Activated T-helper 17 cell treated with anti-CD3 and anti-CD28 coated beads, Interleukin-2, amount 50 U/mL, for 72 hours (primary cell): Measurements from ENCODE around the gene RASA3. TPM values are rescaled to one million over a fixed set of nuclear protein-coding genes. Genes with fewer than 3 reads are reported as not detected.
"Not testable (repeated sequence)": the region's sequence is repeated elsewhere in the genome, so short reads cannot be mapped to it uniquely, and the experiment has no call there.

Experiments
- ATAC-seq: fragments of 150-1000 bp; cut with Tn5 transposase; replicated peaks from 2 replicates; pipeline ENCODE4 v1.10.0; 2021; ENCODE audit warnings: mild to moderate bottlenecking, moderate library complexity
- H3K27ac Mint-ChIP-seq: one replicate; pipeline ENCODE4 v1.8.0; 2022; ENCODE audit warnings: mixed read lengths
- H3K27me3 Mint-ChIP-seq: one replicate; pipeline ENCODE4 v1.8.0; 2022; ENCODE audit warnings: mixed read lengths
- H3K36me3 Mint-ChIP-seq: one replicate; pipeline ENCODE4 v1.8.0; 2022; ENCODE audit warnings: low read depth, mild to moderate bottlenecking, mixed read lengths
- H3K4me1 Mint-ChIP-seq: one replicate; pipeline ENCODE4 v1.8.0; 2022; ENCODE audit warnings: mixed read lengths
- H3K4me3 Mint-ChIP-seq: one replicate; pipeline ENCODE4 v1.8.0; 2022; ENCODE audit warnings: mild to moderate bottlenecking, mixed read lengths
- H3K9me3 Mint-ChIP-seq: one replicate; pipeline ENCODE4 v1.8.0; 2022; ENCODE audit warnings: mixed read lengths
- total RNA-seq, 2 donors: library from RNA; stranded (reverse); gene quantifications; one replicate each; pipeline ENCODE4 v1.2.3, GENCODE V29; 2022

RASA3 gene
- total RNA-seq, 2 donors from 2014 or later: 18.4 to 62.5 TPM

DNA sequence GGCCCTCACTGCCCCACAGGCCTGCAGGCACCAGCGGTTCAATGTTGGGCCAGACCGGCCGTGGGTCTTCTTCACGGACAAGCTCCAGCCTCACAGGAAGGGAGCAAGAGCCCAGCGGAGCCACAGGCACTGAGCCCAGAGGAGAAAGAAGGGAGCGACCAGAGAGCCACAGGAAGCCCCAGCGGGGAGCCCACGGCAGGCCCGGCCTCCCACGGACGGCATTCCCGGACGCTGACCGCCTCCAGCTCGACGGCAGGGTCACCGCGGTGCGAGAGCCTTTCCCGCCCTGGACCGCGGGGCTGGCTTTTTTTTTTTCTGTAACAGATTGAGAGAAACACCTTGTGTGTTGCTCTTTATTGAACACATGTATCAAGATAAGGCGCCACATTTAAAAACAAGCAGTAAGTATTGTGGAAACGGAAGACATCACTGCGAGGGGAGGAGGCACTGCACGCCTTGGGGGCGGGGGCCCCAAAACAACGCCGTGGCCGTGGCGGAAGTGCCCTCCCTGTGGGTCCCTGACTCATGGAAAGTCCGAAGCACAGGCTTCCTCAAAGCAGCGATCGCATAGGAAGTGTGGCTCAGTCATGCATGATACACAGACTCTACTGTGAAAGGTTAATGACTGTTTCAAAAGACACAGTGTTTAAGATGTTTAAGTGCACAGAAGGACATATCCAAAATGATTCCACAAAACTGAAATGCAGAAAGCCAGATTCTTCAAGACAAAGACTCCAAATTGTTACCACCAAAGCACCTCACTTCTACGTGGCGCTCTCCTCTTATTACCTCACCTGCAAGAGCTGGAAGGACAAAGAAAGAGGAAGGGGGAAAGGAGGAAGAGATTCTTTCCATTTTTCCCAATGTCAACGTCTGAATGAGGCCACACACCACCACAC is 3.5 kb downstream of the RASA3 start:
- ATAC-seq: peak; percentile 72
- peak overlapping the region; percentile 89 for H3K27ac Mint-ChIP-seq
- no peaks in the 10 kb centered on the region for H3K27me3 Mint-ChIP-seq
- H3K9me3 Mint-ChIP-seq: no peaks in the 10 kb centered on the region
- H3K36me3 Mint-ChIP-seq: peaks cover 69% of the 10 kb centered on the region
- peaks cover 48% of the 10 kb centered on the region for H3K4me1 Mint-ChIP-seq
- H3K4me3 Mint-ChIP-seq: peak overlapping the region; percentile 98

DNA sequence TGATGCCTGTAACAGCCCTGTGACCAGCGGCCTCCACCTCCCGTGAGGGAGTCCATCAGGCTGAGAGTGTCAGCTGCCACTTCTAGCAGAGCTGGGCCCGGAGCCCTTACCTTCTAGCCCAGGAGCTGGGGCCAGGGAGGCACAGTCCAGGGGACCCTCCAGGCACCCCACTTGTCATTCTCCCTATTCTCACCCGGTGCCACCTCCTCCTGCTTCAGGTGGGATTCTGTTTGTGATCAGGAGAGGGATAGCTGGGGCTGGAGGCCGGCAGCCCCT is 4.1 kb downstream of the RASA3 start:
- no peak for ATAC-seq
- H3K36me3 Mint-ChIP-seq: peaks cover 71% of the 10 kb centered on the region
- H3K4me3 Mint-ChIP-seq: peak overlapping the region; percentile 98
- peak overlapping the region; percentile 89 for H3K27ac Mint-ChIP-seq
- H3K9me3 Mint-ChIP-seq: no peaks in the 10 kb centered on the region
- peaks cover 45% of the 10 kb centered on the region for H3K4me1 Mint-ChIP-seq
- no peaks in the 10 kb centered on the region for H3K27me3 Mint-ChIP-seq

DNA sequence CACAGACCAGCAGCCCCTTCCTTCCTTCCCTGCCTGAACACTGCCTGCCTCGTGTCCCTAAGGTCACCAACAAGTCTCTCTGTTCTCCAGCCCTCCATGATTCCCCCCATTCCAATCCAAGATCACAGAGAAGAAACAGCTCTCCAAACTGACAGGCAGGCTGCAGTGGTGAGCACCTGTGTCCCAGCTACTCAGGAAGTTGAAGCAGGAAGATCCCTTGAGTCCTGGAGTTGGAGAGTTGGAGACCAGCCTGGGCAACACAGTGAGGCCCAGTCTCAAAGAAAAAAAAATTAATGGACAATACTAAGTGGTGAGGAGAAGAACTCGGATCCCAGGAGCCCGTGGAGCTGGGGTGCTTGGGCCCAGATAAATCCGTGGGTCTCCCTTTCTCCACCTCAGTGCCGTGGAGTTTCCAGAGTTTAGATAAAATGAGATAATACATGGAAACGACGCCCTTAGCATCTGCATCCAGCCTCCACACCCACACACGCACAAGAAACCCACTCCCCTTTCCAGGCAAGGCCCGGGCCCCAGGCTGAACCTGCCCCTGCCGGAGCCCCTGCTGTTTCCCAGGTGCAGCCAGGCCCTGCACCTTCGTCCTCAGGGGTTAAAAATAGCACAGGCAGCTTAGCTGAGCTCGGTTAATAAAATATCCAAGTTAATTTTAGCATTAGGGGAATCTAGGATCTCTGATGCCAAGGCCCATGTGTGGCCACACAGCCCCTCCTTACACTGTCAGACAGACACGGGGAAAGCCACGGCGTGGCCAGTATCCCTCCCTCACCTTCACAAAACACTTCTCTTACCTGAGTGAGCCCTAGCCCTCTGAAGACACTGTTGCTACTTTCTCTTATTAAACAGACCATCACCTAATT is 4.7 kb downstream of the RASA3 start:
- ATAC-seq: no peak
- Mint-ChIP-seq H3K4me1 (peaks cover 45% of the 10 kb centered on the region), H3K27me3 (no peaks in the 10 kb centered on the region), H3K4me3 (peak overlapping the region; percentile 98), H3K36me3 (peaks cover 77% of the 10 kb centered on the region), H3K9me3 (no peaks in the 10 kb centered on the region), H3K27ac (peak overlapping the region; percentile 89)

DNA sequence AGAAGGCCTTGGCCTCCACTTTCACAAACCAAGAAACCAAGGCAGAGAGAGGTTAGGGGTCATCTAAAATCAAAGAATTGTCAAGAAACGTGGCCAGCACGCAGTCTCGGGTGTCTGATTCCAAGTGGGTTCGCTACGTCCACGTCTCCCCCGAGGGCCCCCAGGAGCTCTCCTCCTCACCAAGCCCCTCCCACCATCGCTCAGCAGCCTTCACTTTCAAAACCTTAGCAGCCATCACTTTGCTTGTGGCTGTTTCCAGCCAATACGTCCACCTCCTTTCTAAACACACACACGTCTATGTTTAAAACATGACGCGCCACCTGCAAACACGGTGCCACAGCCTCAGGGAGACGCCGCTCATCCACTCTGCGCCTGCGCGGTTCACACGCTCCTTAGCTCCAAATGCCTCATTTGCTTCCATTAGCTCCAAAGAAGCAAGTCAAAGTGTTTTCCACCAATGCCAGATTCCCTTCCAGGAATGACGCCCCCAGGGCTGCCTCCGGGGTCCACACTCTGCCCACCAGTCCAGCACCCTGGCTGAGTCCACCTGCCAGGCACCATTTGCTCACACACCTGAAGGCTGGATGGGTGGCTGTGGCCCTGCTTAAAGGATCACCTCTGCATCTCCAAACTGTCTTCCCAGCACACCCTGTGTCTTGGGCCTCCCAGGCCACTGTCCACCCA is 5.5 kb downstream of the RASA3 start:
- Mint-ChIP-seq H3K27me3 (no peaks in the 10 kb centered on the region), H3K4me1 (peaks cover 45% of the 10 kb centered on the region), H3K27ac (peak overlapping the region; percentile 89), H3K4me3 (peak overlapping the region; percentile 98), H3K9me3 (no peaks in the 10 kb centered on the region), H3K36me3 (peaks cover 76% of the 10 kb centered on the region)
- ATAC-seq: no peak

DNA sequence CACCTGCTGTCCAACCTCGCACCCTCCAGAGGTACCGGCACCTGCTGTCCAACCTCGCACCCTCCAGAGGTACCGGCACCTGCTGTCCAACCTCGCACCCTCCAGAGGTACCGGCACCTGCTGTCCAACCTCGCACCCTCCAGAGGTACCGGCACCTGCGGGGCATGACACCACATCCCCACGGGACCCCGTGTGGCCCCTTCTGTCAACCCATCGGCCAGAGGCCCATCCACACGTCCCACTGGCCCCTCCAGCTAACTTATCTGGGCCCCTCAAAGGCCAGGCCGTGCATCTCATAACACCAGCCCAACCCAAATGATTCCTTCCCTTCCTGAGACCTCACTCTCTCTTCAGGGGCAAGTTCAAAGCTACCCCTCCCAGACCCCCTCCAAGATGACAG is 6.3 kb downstream of the RASA3 start:
- H3K27me3 Mint-ChIP-seq, ATAC-seq, H3K9me3 Mint-ChIP-seq: not testable (repeated sequence)
- peak overlapping the region; percentile 89 for H3K27ac Mint-ChIP-seq
- peak overlapping the region; percentile 98 for H3K4me3 Mint-ChIP-seq
- H3K4me1 Mint-ChIP-seq: peaks cover 45% of the 10 kb centered on the region
- peaks cover 68% of the 10 kb centered on the region for H3K36me3 Mint-ChIP-seq

DNA sequence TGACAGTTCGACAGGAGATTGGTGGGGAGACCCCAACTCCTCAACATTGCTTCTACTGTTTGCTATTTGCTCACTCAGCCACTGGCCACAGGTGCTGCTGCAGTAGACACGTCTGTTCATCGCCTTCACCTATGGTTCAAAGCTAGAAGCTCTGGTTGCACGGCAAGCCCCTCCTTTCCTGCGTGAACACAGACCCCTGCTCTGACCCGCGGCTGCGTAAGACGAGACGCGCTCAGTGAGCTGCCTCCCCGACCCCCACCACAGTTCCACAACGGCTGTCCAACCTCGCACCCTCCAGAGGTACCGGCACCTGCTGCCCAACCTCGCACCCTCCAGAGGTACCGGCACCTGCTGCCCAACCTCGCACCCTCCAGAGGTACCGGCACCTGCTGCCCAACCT is 6.8 kb downstream of the RASA3 start:
- peak overlapping the region; percentile 82 for H3K27ac Mint-ChIP-seq
- peaks cover 49% of the 10 kb centered on the region for H3K4me1 Mint-ChIP-seq
- no peaks in the 10 kb centered on the region for H3K27me3 Mint-ChIP-seq
- peaks cover 63% of the 10 kb centered on the region for H3K36me3 Mint-ChIP-seq
- no peak for ATAC-seq
- H3K4me3 Mint-ChIP-seq: peak overlapping the region; percentile 68
- H3K9me3 Mint-ChIP-seq: no peaks in the 10 kb centered on the region

DNA sequence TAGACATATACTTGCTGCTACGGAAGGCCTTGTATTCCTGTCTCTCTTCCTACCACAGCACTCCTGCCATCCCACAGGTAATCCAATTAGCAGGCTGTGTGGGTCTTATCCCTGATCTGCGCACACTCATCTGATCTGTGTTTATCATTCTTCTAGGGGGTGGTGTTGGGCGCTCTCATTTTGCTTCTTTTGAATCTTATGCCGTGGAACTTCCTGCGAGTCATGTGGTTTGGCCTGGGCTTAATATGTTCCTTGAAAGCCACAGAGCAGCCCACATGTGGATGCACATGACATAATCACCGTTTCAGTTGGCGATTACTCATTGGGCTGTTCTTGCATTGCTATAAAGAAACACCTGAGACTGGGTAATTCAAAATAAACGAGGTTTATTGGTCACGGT is 7.5 kb downstream of the RASA3 start:
- H3K4me1 Mint-ChIP-seq: peaks cover 52% of the 10 kb centered on the region
- no peaks in the 10 kb centered on the region for H3K9me3 Mint-ChIP-seq
- no peaks in the 10 kb centered on the region for H3K27me3 Mint-ChIP-seq
- peak overlapping the region; percentile 82 for H3K27ac Mint-ChIP-seq
- H3K4me3 Mint-ChIP-seq: peak overlapping the region; percentile 68
- ATAC-seq: peak; percentile 76
- H3K36me3 Mint-ChIP-seq: peaks cover 60% of the 10 kb centered on the region

DNA sequence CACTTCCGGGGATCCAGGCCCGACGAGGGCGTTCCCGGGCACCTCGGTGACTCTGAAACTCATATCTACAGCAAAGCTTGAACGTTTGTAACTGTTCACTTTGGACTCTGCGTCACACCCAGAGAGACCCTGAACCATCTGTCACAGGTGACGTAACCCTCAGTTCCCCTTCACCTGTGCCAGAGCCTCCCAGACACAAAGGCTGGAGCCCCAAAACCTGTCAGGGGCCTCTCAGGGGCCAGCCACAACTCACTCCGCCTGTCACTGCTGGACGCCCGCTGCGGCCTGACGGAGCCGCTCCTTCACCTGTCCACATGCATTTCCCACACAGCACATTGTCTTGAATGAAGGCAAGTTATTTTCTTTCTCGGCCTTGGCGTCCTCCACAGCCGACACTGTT is 8.0 kb downstream of the RASA3 start:
- Mint-ChIP-seq H3K4me3 (peak overlapping the region; percentile 68), H3K27ac (peak overlapping the region; percentile 82), H3K9me3 (no peaks in the 10 kb centered on the region), H3K4me1 (peaks cover 49% of the 10 kb centered on the region), H3K36me3 (peaks cover 55% of the 10 kb centered on the region), H3K27me3 (no peaks in the 10 kb centered on the region)
- ATAC-seq: no peak

DNA sequence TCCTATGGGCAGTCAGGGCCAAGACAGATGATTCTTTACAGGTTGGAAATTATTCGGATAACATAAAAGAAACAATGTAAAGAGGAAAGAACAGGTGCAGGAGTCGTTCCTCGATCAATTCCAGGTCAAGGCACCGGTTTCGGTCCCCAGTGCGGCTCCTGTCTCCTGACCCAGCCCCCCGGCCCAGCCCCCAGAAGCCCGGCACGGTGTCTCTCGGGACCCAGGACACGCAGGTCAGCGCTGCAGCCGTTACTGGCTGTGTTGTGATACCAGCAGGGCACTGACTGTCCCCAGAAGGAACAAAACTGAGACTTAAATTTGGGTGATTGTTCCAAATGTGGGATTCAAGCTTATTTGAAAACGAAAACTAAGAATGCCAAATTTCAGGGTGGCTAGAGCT is 8.5 kb downstream of the RASA3 start:
- no peak for ATAC-seq
- H3K4me1 Mint-ChIP-seq: peaks cover 49% of the 10 kb centered on the region
- H3K36me3 Mint-ChIP-seq: peaks cover 50% of the 10 kb centered on the region
- no peaks in the 10 kb centered on the region for H3K9me3 Mint-ChIP-seq
- H3K27ac Mint-ChIP-seq: peak overlapping the region; percentile 82
- no peaks in the 10 kb centered on the region for H3K27me3 Mint-ChIP-seq
- peak overlapping the region; percentile 68 for H3K4me3 Mint-ChIP-seq

DNA sequence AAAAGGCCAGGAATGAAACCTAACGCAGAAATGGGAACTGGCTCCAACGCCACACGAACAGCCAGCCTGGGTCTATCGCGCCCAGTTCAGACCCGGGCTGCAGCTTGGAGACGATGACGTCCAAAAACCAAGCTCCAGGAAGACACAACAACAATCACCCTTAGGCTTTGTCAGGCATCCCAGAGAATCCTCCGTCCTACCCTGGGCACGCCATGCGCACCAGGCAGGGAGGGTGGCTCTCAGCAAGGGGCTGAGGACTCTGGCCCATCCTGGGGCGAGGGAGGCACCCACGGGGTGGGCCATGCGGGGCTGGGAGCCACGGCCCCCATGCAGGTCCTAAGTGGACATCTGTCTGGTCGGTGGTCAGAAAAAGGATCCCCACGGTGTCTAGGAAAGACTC is 9.0 kb downstream of the RASA3 start:
- ATAC-seq: no peak
- H3K36me3 Mint-ChIP-seq: peaks cover 45% of the 10 kb centered on the region
- H3K4me1 Mint-ChIP-seq: peaks cover 52% of the 10 kb centered on the region
- peak overlapping the region; percentile 68 for H3K27ac Mint-ChIP-seq
- H3K9me3 Mint-ChIP-seq: no peaks in the 10 kb centered on the region
- no peaks in the 10 kb centered on the region for H3K27me3 Mint-ChIP-seq
- peak overlapping the region; percentile 54 for H3K4me3 Mint-ChIP-seq

DNA sequence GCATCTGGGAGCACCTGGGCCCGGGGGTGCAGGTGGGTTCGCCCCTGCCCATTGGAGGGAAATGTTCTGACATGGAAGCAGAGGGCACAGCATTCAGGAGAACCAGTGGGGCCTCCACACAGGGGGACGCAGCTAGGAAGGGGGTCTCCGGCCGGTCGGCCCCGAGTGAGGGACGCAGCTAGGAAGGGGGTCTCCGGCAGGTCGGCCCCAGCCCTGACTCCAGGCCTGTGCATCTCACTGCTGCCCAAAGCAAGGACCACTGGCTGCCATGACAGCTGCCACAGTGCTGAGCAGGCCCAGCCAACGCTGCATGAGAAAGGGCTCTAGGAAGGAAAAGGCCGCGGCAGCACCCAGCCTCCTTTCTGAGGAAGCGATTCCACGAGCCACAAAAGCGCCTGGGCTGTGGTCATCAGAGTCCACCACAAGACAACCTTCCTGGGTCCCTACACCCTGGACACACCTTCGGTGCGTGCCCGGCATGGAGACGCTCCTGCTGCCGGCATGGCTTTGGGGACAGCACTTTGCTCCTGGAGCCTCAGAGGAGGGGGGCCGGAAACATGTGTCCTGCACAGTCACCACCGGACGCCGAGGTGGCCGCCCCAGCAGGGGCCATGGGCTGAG is 9.7 kb downstream of the RASA3 start:
- Mint-ChIP-seq H3K27ac (peak overlapping the region; percentile 68), H3K4me3 (peak overlapping the region; percentile 54), H3K27me3 (no peaks in the 10 kb centered on the region), H3K36me3 (peaks cover 38% of the 10 kb centered on the region), H3K9me3 (no peaks in the 10 kb centered on the region), H3K4me1 (peaks cover 50% of the 10 kb centered on the region)
- ATAC-seq: no peak

DNA sequence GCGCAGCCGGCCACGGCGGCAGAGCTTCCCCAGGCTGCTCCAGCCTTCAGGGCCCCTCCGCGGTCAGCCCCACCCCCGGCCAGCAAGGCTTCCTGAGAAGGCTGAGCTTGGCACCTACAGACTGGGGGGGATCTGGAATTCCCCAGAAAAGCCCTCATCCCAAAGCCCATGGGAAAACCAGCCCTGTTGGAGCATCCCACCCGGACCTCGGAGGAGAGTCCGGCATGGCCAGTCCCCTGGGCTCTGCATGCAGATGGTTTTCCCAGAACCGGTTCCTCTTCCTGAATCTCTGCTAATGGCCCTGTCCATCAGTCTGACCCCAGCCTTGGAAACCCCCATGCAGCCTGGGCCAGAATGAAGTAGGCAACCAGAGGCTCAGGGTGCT is 10.3 kb downstream of the RASA3 start:
- no peak overlapping the region for H3K27ac Mint-ChIP-seq
- H3K36me3 Mint-ChIP-seq: peaks cover 32% of the 10 kb centered on the region
- H3K4me1 Mint-ChIP-seq: peaks cover 44% of the 10 kb centered on the region
- ATAC-seq: no peak
- no peaks in the 10 kb centered on the region for H3K9me3 Mint-ChIP-seq
- no peak overlapping the region for H3K4me3 Mint-ChIP-seq
- H3K27me3 Mint-ChIP-seq: no peaks in the 10 kb centered on the region

DNA sequence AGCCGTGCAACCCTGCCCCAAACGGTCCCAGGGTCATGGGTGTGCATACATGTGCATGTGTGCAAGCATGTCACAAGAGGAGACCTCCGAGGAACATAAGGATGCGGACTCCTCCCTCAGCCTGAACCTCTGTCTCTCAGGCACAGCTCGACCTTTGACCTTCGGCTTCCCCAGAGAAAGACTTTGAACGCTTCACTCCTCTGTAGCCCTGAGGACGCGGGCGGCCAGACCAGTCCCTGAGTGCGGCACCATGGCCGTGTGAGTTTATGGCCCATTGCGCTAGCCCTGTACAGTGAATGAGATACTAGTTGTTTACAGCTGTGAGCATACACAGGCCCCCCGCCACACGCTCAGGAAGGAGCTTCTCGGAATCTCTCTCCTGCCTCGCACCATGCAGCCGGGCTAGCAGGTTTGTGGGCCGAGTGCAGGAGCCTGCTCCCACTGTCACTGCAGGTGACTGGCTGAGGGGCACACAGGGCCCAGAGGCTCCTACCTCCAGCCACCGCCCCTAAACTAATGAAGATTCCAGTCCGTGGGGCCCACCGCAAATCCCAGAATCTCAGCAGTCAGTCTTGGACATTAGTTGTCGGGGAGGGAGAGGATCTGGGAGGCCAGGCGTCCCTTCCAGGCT is 10.8 kb downstream of the RASA3 start:
- no peaks in the 10 kb centered on the region for H3K9me3 Mint-ChIP-seq
- H3K4me1 Mint-ChIP-seq: peaks cover 39% of the 10 kb centered on the region
- ATAC-seq: no peak
- H3K27me3 Mint-ChIP-seq: no peaks in the 10 kb centered on the region
- H3K36me3 Mint-ChIP-seq: peaks cover 27% of the 10 kb centered on the region
- peak overlapping the region; percentile 28 for H3K27ac Mint-ChIP-seq
- peak overlapping the region; percentile 78 for H3K4me3 Mint-ChIP-seq

DNA sequence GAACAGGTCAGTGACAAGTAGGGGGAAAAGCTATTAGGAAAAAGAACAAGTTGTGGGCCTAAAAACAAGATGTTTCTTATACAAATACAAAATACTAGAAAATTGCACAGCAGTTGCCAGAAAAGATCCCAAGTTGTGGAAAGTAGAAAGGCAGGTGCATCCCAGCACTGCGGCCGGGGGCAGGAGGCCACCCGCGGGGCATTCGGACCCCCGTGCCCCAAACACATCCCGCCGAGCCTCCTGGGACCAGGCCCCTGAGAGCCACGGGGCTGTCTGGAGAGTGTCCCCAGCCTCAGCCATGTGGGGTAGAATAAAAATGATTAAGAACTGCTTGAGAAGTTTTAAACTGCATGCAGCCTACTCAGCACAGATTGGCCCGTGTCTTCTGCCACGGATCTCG is 11.4 kb downstream of the RASA3 start:
- Mint-ChIP-seq H3K9me3 (no peaks in the 10 kb centered on the region), H3K4me3 (peak overlapping the region; percentile 78), H3K36me3 (peaks cover 21% of the 10 kb centered on the region), H3K27ac (peak overlapping the region; percentile 93), H3K27me3 (no peaks in the 10 kb centered on the region), H3K4me1 (peaks cover 33% of the 10 kb centered on the region)
- no peak for ATAC-seq
